Neural progenitor cell (in vitro differentiated cells): ENCODE measurements around the gene MCCC1. TPM values are rescaled to one million over a fixed set of nuclear protein-coding genes. Genes with fewer than 3 reads are reported as not detected.
"Not testable (repeated sequence)": the region's sequence is repeated elsewhere in the genome, so short reads cannot be mapped to it uniquely, and the experiment has no call there.

Source experiments
- DNase-seq: peaks from one replicate; pipeline ENCODE4 v3.0.0-alpha.2; 2016; ENCODE audit warnings: low spot score
- H2AFZ ChIP-seq: fragments of 200-600 bp; sonication (generic); replicated peaks from 2 replicates; pipeline ENCODE4 v1.6.1; 2016; ENCODE audit warnings: antibody characterized with exemption
- H3F3A ChIP-seq: fragments of 200-600 bp; sonication (generic); 2 replicates; pipeline ENCODE4 v1.6.1; 2016; ENCODE audit warnings: antibody characterized with exemption, low read depth
- H3K27ac ChIP-seq: fragments of 200-600 bp; sonication (generic); 2 replicates; pipeline ENCODE4 v1.5.1; 2016; ENCODE audit warnings: mild to moderate bottlenecking
- H3K27me3 ChIP-seq: fragments of 200-600 bp; sonication (generic); 2 replicates; pipeline ENCODE4 v1.6.1; 2016; ENCODE audit warnings: mild to moderate bottlenecking, moderate library complexity
- H3K36me3 ChIP-seq: fragments of 200-600 bp; sonication (generic); 2 replicates; pipeline ENCODE4 v1.5.1; 2016
- H3K4me1 ChIP-seq: fragments of 200-600 bp; sonication (generic); 2 replicates; pipeline ENCODE4 v1.6.1; 2016; ENCODE audit warnings: mixed run types
- H3K4me2 ChIP-seq: fragments of 200-600 bp; sonication (generic); 2 replicates; pipeline ENCODE4 v1.6.1; 2016
- H3K4me3 ChIP-seq: fragments of 200-600 bp; sonication (generic); 2 replicates; pipeline ENCODE4 v1.5.1; 2016
- H3K79me2 ChIP-seq: fragments of 200-600 bp; sonication (generic); 2 replicates; pipeline ENCODE4 v1.6.1; 2016; ENCODE audit warnings: low read depth
- H3K9ac ChIP-seq: fragments of 200-600 bp; sonication (generic); 2 replicates; pipeline ENCODE4 v1.6.1; 2016
- H3K9me3 ChIP-seq: fragments of 200-600 bp; sonication (generic); 2 replicates; pipeline ENCODE4 v1.5.1; 2016; ENCODE audit warnings: low read depth
- H4K20me1 ChIP-seq: fragments of 200-600 bp; sonication (generic); 2 replicates; pipeline ENCODE4 v1.6.1; 2016; ENCODE audit warnings: low read depth
- H3K27ac Mint-ChIP-seq: 3 replicates; pipeline ENCODE4 v1.8.0; 2021; ENCODE audit warnings: mixed read lengths
- H3K27me3 Mint-ChIP-seq: 2 replicates; pipeline ENCODE4 v1.8.0; 2022; ENCODE audit warnings: low read depth, mild to moderate bottlenecking, inconsistent platforms, moderate library complexity, mixed read lengths; ENCODE audit not compliant: insufficient read depth
- H3K36me3 Mint-ChIP-seq: 3 replicates; pipeline ENCODE4 v1.8.0; 2021; ENCODE audit warnings: mixed read lengths
- H3K4me1 Mint-ChIP-seq: 3 replicates; pipeline ENCODE4 v1.8.0; 2021; ENCODE audit warnings: mixed read lengths
- H3K4me3 Mint-ChIP-seq: 3 replicates; pipeline ENCODE4 v1.8.0; 2021; ENCODE audit warnings: mild to moderate bottlenecking, moderate library complexity, mixed read lengths
- H3K9me3 Mint-ChIP-seq: 3 replicates; pipeline ENCODE4 v1.8.0; 2020; ENCODE audit warnings: mixed read lengths
- EZH2 ChIP-seq: fragments of 200-600 bp; sonication (generic); IDR thresholded peaks from 2 replicates; pipeline ENCODE4 v1.6.1; 2017; ENCODE audit warnings: antibody characterized with exemption, mild to moderate bottlenecking, moderate library complexity
- EZH2phosphoT487 ChIP-seq: fragments of 200-600 bp; sonication (generic); IDR thresholded peaks from 2 replicates; pipeline ENCODE4 v1.6.1; 2017; ENCODE audit warnings: antibody characterized with exemption
- total RNA-seq: library from RNA; depleted of rRNA; stranded (reverse); fragments of >200 nt; gene quantifications from 2 replicates; pipeline ENCODE4 v1.2.3, GENCODE V29; 2015; ENCODE audit warnings: low replicate concordance
- TF ChIP-seq, protein P1 (sequence below): fragments of 200-600 bp; sonication (generic); IDR thresholded peaks from 2 replicates; pipeline ENCODE4 v1.5.1; 2017; ENCODE audit warnings: antibody characterized with exemption, mild to moderate bottlenecking

Gene MCCC1
- total RNA-seq, 1 donor from 2014 or later, result 34.9 TPM

DNA sequence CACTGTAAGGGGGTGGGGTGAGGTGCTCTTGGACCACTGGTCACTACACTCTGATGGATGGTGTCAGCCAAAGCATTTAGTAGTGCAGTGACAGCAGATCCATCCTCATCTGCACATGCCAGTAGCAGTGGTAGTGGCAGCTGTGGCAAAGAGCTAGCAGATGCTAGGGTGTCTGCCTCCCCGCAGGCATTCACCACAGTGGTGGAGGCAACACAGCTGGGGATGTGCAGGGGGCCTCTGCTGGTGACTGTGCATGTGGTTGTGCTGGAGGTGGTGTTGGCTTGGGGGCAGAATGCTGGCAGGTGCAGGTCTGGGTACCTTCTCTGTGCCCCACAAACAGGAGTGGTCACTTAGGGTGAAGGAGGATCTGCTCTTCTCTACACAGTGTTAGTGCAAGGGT is 99.5 kb downstream of the MCCC1 start:
- Histone ChIP-seq H3K9ac (no peak overlapping the region), H2AFZ (no peak overlapping the region), H3K27ac (no peak overlapping the region), H3K4me1 (no peaks in the 10 kb centered on the region), H3K4me3 (no peak overlapping the region), H3K27me3 (no peaks in the 10 kb centered on the region), H3K9me3 (no peaks in the 10 kb centered on the region), H3K4me2 (no peak overlapping the region), H3K79me2 (no peaks in the 10 kb centered on the region), H3K36me3 (no peaks in the 10 kb centered on the region), H4K20me1 (no peaks in the 10 kb centered on the region), H3F3A (no peaks in the 10 kb centered on the region)
- Mint-ChIP-seq H3K4me3 (no peak overlapping the region), H3K9me3 (peaks cover 5% of the 10 kb centered on the region), H3K27ac (no peak overlapping the region), H3K4me1 (no peaks in the 10 kb centered on the region), H3K36me3 (no peaks in the 10 kb centered on the region), H3K27me3 (no peaks in the 10 kb centered on the region)
- DNase-seq, result no peak
- TF ChIP-seq EZH2 (no peak), EZH2phosphoT487 (no peak)
- TF ChIP-seq, protein P1, sequence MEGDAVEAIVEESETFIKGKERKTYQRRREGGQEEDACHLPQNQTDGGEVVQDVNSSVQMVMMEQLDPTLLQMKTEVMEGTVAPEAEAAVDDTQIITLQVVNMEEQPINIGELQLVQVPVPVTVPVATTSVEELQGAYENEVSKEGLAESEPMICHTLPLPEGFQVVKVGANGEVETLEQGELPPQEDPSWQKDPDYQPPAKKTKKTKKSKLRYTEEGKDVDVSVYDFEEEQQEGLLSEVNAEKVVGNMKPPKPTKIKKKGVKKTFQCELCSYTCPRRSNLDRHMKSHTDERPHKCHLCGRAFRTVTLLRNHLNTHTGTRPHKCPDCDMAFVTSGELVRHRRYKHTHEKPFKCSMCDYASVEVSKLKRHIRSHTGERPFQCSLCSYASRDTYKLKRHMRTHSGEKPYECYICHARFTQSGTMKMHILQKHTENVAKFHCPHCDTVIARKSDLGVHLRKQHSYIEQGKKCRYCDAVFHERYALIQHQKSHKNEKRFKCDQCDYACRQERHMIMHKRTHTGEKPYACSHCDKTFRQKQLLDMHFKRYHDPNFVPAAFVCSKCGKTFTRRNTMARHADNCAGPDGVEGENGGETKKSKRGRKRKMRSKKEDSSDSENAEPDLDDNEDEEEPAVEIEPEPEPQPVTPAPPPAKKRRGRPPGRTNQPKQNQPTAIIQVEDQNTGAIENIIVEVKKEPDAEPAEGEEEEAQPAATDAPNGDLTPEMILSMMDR, result no peak

DNA sequence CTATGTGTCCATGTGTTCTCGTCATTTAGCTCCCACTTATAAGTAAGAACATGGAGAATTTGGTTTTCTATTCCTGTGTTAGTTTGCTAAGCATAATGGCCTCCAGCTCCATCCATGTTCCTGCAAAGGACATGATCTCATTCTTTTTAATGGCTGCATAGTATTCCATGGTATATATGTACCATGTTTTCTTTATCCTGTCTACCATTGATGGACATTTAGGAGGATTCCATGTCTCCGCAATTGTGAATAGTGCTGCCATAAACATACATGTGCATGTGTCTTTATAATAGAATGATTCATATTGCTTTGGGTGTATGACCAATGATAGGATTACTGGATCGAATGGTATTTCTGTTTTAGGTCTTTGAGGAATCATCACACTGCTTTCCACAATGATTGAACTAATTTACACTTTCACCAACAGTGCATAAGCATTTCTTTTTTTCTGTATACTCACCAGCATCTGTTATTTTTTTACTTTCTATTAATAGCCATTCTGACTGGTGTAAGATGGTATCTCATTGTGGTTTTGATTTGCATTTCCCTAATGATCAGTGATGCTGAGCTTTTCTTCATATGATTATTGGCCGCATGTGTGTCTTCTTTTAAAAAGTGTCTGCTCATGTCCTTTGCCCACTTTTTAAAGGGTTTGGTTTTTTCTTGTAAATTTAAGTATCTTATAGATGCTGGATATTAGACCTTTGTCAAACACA is 105.7 kb downstream of the MCCC1 start:
- H3K4me3 Mint-ChIP-seq, H4K20me1 ChIP-seq, H3K9me3 ChIP-seq, H3F3A ChIP-seq, H3K36me3 Mint-ChIP-seq, H3K4me2 ChIP-seq, H3K9me3 Mint-ChIP-seq, H3K79me2 ChIP-seq, H3K4me3 ChIP-seq, H3K9ac ChIP-seq, H3K36me3 ChIP-seq, H3K27ac ChIP-seq, H2AFZ ChIP-seq, H3K4me1 Mint-ChIP-seq, H3K4me1 ChIP-seq, H3K27me3 Mint-ChIP-seq, H3K27me3 ChIP-seq, H3K27ac Mint-ChIP-seq, DNase-seq: not testable (repeated sequence)

DNA sequence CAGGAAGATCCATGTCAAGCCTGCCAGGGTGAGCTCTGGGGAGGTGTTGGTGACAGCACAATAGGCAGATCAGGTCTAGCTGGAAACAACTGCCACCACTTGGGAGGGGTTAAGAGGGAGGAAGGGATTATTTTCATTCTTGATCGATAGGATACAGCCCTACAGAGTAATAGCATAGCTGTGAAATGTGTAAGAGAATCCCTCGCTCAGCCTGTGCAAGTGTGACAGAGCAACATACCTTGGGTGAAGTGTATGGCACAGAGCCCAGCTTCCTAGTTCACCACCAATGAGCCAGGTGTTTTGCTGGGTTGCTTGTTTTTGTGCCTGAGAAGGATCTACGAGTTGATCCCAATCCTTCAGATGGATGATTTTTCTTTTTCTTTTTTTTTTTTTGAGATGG is 109.7 kb downstream of the MCCC1 start:
- DNase-seq, result no peak
- Histone ChIP-seq H3K9ac (no peak overlapping the region), H3K4me2 (no peak overlapping the region), H3F3A (no peaks in the 10 kb centered on the region), H3K4me3 (no peak overlapping the region), H3K9me3 (no peaks in the 10 kb centered on the region), H3K36me3 (no peaks in the 10 kb centered on the region), H3K4me1 (no peaks in the 10 kb centered on the region), H2AFZ (no peak overlapping the region), H4K20me1 (no peaks in the 10 kb centered on the region), H3K27ac (no peak overlapping the region), H3K79me2 (no peaks in the 10 kb centered on the region), H3K27me3 (no peaks in the 10 kb centered on the region)
- TF ChIP-seq, protein P1, result no peak
- TF ChIP-seq EZH2 (no peak), EZH2phosphoT487 (no peak)
- no peaks in the 10 kb centered on the region for H3K36me3 Mint-ChIP-seq
- no peak overlapping the region for H3K27ac Mint-ChIP-seq
- no peaks in the 10 kb centered on the region for H3K27me3 Mint-ChIP-seq
- H3K9me3 Mint-ChIP-seq, result peaks cover 2% of the 10 kb centered on the region
- no peaks in the 10 kb centered on the region for H3K4me1 Mint-ChIP-seq
- H3K4me3 Mint-ChIP-seq, result no peak overlapping the region

DNA sequence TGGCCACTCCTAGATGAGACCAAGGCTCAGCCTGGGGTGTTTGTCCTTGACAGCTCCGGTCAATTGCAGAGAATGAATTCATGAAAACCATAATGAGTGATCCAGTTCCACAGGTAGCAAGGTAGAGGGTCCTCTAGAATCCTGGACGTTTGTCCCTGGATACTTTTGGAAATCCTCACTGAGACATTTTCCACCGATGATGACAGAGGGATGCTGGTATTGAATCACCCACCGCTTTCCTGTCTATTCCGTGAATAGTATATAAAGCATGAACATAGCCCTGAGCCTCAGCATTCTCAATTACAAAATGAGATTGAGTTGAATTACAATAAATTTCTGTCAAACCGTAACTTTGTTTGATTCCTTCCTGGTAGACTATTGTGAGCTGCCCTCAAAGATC is 113.3 kb downstream of the MCCC1 start:
- Histone ChIP-seq H2AFZ (no peak overlapping the region), H3K79me2 (no peaks in the 10 kb centered on the region), H3K4me3 (no peak overlapping the region), H3K4me1 (no peaks in the 10 kb centered on the region), H3K9me3 (no peaks in the 10 kb centered on the region), H3K36me3 (no peaks in the 10 kb centered on the region), H3K9ac (no peak overlapping the region), H3K27me3 (no peaks in the 10 kb centered on the region), H3F3A (peaks cover 14% of the 10 kb centered on the region), H4K20me1 (no peaks in the 10 kb centered on the region), H3K4me2 (no peak overlapping the region), H3K27ac (no peak overlapping the region)
- Mint-ChIP-seq H3K36me3 (no peaks in the 10 kb centered on the region), H3K4me1 (no peaks in the 10 kb centered on the region), H3K27me3 (peaks cover 2% of the 10 kb centered on the region), H3K9me3 (no peaks in the 10 kb centered on the region), H3K4me3 (no peak overlapping the region), H3K27ac (no peak overlapping the region)
- DNase-seq, result no peak
- TF ChIP-seq EZH2phosphoT487 (no peak), EZH2 (no peak)
- TF ChIP-seq, protein P1, result no peak
